Activated T-helper 2 cell treated with anti-CD3 and anti-CD28 coated beads, Interferon-gamma antibody, Interleukin-2, Interleukin-4, amounts not matched to agents 10 μg/mL and 5 μg/mL and 100 μg/mL, durations not matched to agents 14 hours and 24 hours and 36 hours (primary cell): Measurements from ENCODE around the gene CHAT. TPM values are rescaled to one million over a fixed set of nuclear protein-coding genes. Genes with fewer than 3 reads are reported as not detected.
A peak's percentile ranks its signal among the peaks of the same experiment; 100 is the strongest.

Experiments
- DNase-seq: peaks from one replicate; pipeline ENCODE4 v3.0.0; 2021; ENCODE audit warnings: low spot score
- H3K27ac Mint-ChIP-seq: one replicate; pipeline ENCODE4 v1.8.0; 2021; ENCODE audit warnings: mixed read lengths
- H3K27me3 Mint-ChIP-seq: one replicate; pipeline ENCODE4 v1.8.0; 2021; ENCODE audit warnings: low read depth, mixed read lengths
- H3K36me3 Mint-ChIP-seq: one replicate; pipeline ENCODE4 v1.8.0; 2021; ENCODE audit warnings: low read depth, mixed read lengths
- H3K4me1 Mint-ChIP-seq: one replicate; pipeline ENCODE4 v1.8.0; 2021; ENCODE audit warnings: low read depth, mixed read lengths
- H3K4me3 Mint-ChIP-seq: one replicate; pipeline ENCODE4 v1.8.0; 2021; ENCODE audit warnings: low read depth, mild to moderate bottlenecking, moderate library complexity, mixed read lengths
- H3K9me3 Mint-ChIP-seq: one replicate; pipeline ENCODE4 v1.8.0; 2021; ENCODE audit warnings: mixed read lengths
- intact Hi-C: fragments of 100-400 bp; cut with micrococcal nuclease; formaldehyde crosslinking; loops from one replicate; pipeline ENCODE4 v1.15.1; 2023
- total RNA-seq: library from RNA; stranded (reverse); gene quantifications from 2 replicates; pipeline ENCODE4 v1.2.3, GENCODE V29; 2022

CHAT gene
- total RNA-seq, 1 donor from 2014 or later = 2.2 TPM

GRCh38 chr10:49707585-49707984 lies 93.7 kb downstream of the CHAT start:
- H3K27ac Mint-ChIP-seq = peak overlapping the region; percentile 20
- intact Hi-C loops = no loop called here

GRCh38 chr10:49709934-49710333 lies 96.1 kb downstream of the CHAT start:
- peaks cover 2% of the 10 kb centered on the region for H3K27me3 Mint-ChIP-seq
- no peak overlapping the region for H3K4me3 Mint-ChIP-seq
- intact Hi-C loops = no loop called here
- DNase-seq = no peak
- no peaks in the 10 kb centered on the region for H3K4me1 Mint-ChIP-seq
- H3K9me3 Mint-ChIP-seq = peaks cover 5% of the 10 kb centered on the region
- H3K27ac Mint-ChIP-seq = no peak overlapping the region
- no peaks in the 10 kb centered on the region for H3K36me3 Mint-ChIP-seq

More at GRCh38 chr10:49707585-49707984, 93.7 kb downstream of the CHAT start:
- Mint-ChIP-seq H3K27me3 (peaks cover 2% of the 10 kb centered on the region), H3K9me3 (peaks cover 6% of the 10 kb centered on the region), H3K4me3 (no peak overlapping the region), H3K4me1 (no peaks in the 10 kb centered on the region), H3K36me3 (no peaks in the 10 kb centered on the region)
- DNase-seq = no peak

- Mint-ChIP-seq H3K4me3 (no peak overlapping the region), H3K27ac (no peak overlapping the region), H3K27me3 (no peaks in the 10 kb centered on the region), H3K9me3 (no peaks in the 10 kb centered on the region), H3K36me3 (no peaks in the 10 kb centered on the region), H3K4me1 (no peaks in the 10 kb centered on the region)
- intact Hi-C loops = no loop called here
- DNase-seq = no peak
Measured at GRCh38 chr10:49710966-49711365, 97.1 kb downstream of the CHAT start.

GRCh38 chr10:49711481-49711880 lies 97.6 kb downstream of the CHAT start:
- no peaks in the 10 kb centered on the region for H3K36me3 Mint-ChIP-seq
- no peak overlapping the region for H3K4me3 Mint-ChIP-seq
- DNase-seq = no peak
- H3K4me1 Mint-ChIP-seq = no peaks in the 10 kb centered on the region
- H3K9me3 Mint-ChIP-seq = no peaks in the 10 kb centered on the region
- H3K27ac Mint-ChIP-seq = no peak overlapping the region
- no peaks in the 10 kb centered on the region for H3K27me3 Mint-ChIP-seq
- intact Hi-C loops = no loop called here

GRCh38 chr10:49713266-49713665 lies 99.4 kb downstream of the CHAT start:
- intact Hi-C loops = no loop called here
- Mint-ChIP-seq H3K27me3 (no peaks in the 10 kb centered on the region), H3K36me3 (no peaks in the 10 kb centered on the region), H3K9me3 (no peaks in the 10 kb centered on the region), H3K4me1 (no peaks in the 10 kb centered on the region), H3K27ac (no peak overlapping the region), H3K4me3 (no peak overlapping the region)
- no peak for DNase-seq

Other genes with a start within 250 kb of the CHAT start
- gene DRGX, start 217.9 kb upstream of the CHAT start, total RNA-seq = not detected in 2 replicates
- gene ERCC6, start 74.9 kb upstream of the CHAT start, total RNA-seq = 22.7 and 26.2 TPM in 2 replicates
- 0.18 and 0.32 TPM in 2 replicates for gene SLC18A3, start 3.7 kb upstream of the CHAT start, total RNA-seq
- gene C10orf53, start 65.6 kb downstream of the CHAT start, total RNA-seq = 0.16 TPM in 1 of 2 replicates, not detected in the other
- 3.7 and 3.9 TPM in 2 replicates for gene OGDHL, start 148.3 kb downstream of the CHAT start, total RNA-seq